Skeletal muscle tissue (tissue), 4 donors: Measurements from ENCODE around the gene CLRN1. TPM values are rescaled to one million over a fixed set of nuclear protein-coding genes. Genes with fewer than 3 reads are reported as not detected.

ENCODE experiments used
- H3K27ac ChIP-seq: one replicate; pipeline ENCODE4 v1.7.0; 2013; ENCODE audit warnings: mild to moderate bottlenecking, low read depth, low read length, inconsistent platforms
- H3K27me3 ChIP-seq, 3 donors: one replicate each; pipeline ENCODE4 v1.7.0; 2013; ENCODE audit warnings: low read length in 3 of 3; ENCODE audit not compliant: control insufficient read depth in 3 of 3, insufficient read depth in 3 of 3
- H3K36me3 ChIP-seq, 3 donors: one replicate each; pipeline ENCODE4 v1.7.0; 2013; ENCODE audit warnings: low read length in 3 of 3; ENCODE audit not compliant: control insufficient read depth in 3 of 3, insufficient read depth in 3 of 3
- H3K4me1 ChIP-seq, 3 donors: one replicate each; pipeline ENCODE4 v1.7.0; 2013; ENCODE audit warnings: low read length in 3 of 3, mild to moderate bottlenecking in 3 of 3; ENCODE audit not compliant: control insufficient read depth in 3 of 3, insufficient read depth in 3 of 3
- H3K4me3 ChIP-seq, 3 donors: one replicate each; pipeline ENCODE4 v1.7.0; 2013; ENCODE audit warnings: low read length in 3 of 3
- H3K9ac ChIP-seq, 3 donors: one replicate each; pipeline ENCODE4 v1.7.0; 2013; ENCODE audit warnings: low read length in 3 of 3, mild to moderate bottlenecking in 3 of 3, moderate library complexity in 2 of 3, low read depth in 1 of 3
- H3K9me3 ChIP-seq, 3 donors: one replicate each; pipeline ENCODE4 v1.7.0; 2013; ENCODE audit warnings: low read length in 3 of 3; ENCODE audit not compliant: control insufficient read depth in 3 of 3
- total RNA-seq: library from RNA; depleted of rRNA; stranded (reverse); fragments of >200 nt; gene quantifications from one replicate; pipeline ENCODE4 v1.2.3, GENCODE V29; 2014
- donor health status: Osteomylitis.

Gene CLRN1, protein sequence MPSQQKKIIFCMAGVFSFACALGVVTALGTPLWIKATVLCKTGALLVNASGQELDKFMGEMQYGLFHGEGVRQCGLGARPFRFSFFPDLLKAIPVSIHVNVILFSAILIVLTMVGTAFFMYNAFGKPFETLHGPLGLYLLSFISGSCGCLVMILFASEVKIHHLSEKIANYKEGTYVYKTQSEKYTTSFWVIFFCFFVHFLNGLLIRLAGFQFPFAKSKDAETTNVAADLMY
- total RNA-seq: not detected

DNA sequence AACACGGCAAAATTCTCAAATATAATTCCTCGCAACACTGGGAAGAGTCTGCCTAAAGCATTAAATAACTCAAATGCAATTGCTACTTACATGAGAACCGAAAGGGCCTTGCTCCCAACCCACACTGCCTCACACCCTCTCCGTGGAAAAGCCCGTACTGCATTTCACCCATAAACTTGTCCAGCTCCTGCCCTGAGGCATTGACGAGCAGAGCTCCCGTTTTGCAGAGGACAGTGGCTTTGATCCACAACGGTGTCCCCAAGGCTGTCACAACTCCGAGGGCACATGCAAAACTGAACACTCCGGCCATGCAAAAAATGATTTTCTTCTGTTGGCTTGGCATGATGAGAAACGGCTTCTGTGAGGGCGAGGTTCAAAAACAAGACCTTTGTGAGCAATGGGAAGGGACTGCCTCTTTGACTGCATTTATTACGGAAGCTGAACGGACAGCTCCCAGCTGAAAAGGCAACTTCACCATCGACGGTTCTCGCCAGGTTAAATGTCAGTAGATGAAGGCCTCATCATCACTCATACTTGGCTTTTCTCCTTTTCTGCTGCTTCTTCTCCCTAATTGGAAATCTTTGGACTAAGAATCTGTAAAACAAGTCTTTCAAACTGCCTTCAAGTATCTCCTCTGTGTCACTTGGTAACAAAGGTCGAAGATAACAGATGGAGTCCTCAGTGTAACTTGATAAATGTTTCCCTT lies at the start of gene CLRN1:
CLRN1 (minus strand) TSS at position 362 of the 706 bp plus-strand sequence; CDS start at position 343, 19 bp downstream.
- no peaks in the 10 kb centered on the region for H3K36me3 ChIP-seq
- H3K9me3 ChIP-seq: no peaks in the 10 kb centered on the region
- no peak within 1 kb of the TSS for H3K9ac ChIP-seq
- H3K27ac ChIP-seq: no peak within 1 kb of the TSS
- peaks cover 0 to 7% (median 0%) of the 10 kb centered on the region in 3 donors for H3K27me3 ChIP-seq
- H3K4me1 ChIP-seq: no peaks in the 10 kb centered on the region
- H3K4me3 ChIP-seq: no peak within 1 kb of the TSS

DNA sequence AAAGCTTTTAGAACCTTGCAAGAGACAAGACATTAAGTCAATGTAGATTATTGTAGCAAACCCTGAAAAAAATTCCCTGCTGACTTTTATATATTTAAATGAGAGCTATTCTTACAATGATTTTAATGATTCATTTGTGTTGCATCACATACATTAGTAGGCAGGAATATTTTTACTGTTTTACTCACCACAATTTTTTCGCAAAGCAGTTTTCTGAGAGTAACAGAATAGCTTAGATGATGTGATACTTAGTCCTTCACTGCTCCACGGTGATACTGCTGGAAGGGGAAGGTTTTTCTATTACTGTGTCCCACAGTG lies 43.9 kb upstream of the CLRN1 start:
- H3K4me1 ChIP-seq: no peaks in the 10 kb centered on the region

GRCh38 chr3:151015767-151016477 lies 43.4 kb upstream of the CLRN1 start:
- no peaks in the 10 kb centered on the region for H3K36me3 ChIP-seq
- no peak overlapping the region for H3K27ac ChIP-seq
- H3K27me3 ChIP-seq: no peaks in the 10 kb centered on the region
- no peak overlapping the region for H3K9ac ChIP-seq
- H3K4me3 ChIP-seq: no peak overlapping the region
- H3K9me3 ChIP-seq: no peaks in the 10 kb centered on the region
- no peaks in the 10 kb centered on the region for H3K4me1 ChIP-seq

More for the DNA sequence above, 43.9 kb upstream of the CLRN1 start:
- Histone ChIP-seq H3K9me3 (no peaks in the 10 kb centered on the region), H3K27me3 (no peaks in the 10 kb centered on the region), H3K4me3 (no peak overlapping the region), H3K36me3 (no peaks in the 10 kb centered on the region), H3K27ac (no peak overlapping the region), H3K9ac (no peak overlapping the region)

DNA sequence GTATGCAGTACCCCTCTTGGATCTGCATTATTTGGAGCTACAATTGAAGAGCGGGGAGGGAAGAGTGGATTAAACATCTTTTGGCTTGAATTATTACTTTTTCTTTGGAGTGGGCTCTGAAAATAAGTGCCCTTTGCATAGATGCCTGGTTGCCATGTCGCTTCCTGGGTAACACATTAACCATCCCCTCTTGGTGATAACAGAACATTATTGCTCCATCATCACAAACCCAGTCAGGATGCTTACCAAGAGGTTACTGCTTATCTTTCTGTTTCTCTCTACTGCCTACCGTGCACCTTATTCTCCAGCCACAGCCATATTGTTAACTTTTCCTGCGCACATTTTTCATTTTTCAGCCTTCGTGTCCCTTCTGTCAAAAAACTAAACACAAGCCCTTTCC lies 42.7 kb upstream of the CLRN1 start:
- no peaks in the 10 kb centered on the region for H3K9me3 ChIP-seq
- no peak overlapping the region for H3K9ac ChIP-seq
- H3K36me3 ChIP-seq: no peaks in the 10 kb centered on the region
- H3K27me3 ChIP-seq: no peaks in the 10 kb centered on the region
- H3K4me3 ChIP-seq: no peak overlapping the region
- H3K27ac ChIP-seq: no peak overlapping the region
- H3K4me1 ChIP-seq: no peaks in the 10 kb centered on the region

- Histone ChIP-seq H3K9ac (no peak overlapping the region), H3K27ac (no peak overlapping the region)
These were observed 42.0 kb upstream of the CLRN1 start for GRCh38 chr3:151014501-151015018.

DNA sequence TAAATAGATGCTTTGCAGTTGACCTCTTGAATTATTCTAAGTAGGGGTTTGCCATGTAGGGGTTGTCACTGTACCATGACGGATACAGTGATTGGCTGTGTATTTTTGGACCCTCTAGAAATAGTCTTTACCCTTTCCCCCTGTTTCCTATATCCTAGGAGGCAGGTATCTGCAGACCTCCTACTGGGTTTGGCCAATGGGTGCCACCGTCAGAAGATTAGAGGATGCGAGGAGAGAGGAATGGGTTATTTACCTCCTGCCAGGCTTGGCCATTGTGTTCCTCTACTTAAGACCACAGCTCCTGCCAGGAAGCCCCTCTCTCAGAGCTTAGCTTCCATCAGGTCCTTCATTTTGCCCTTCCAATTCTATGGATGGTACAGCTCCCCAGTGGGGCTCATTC lies 40.2 kb upstream of the CLRN1 start:
- Histone ChIP-seq H3K27me3 (no peaks in the 10 kb centered on the region), H3K27ac (no peak overlapping the region), H3K36me3 (no peaks in the 10 kb centered on the region), H3K4me1 (no peaks in the 10 kb centered on the region), H3K9me3 (no peaks in the 10 kb centered on the region), H3K4me3 (no peak overlapping the region), H3K9ac (no peak overlapping the region)

More at GRCh38 chr3:151014501-151015018, 42.0 kb upstream of the CLRN1 start:
- Histone ChIP-seq H3K4me1 (no peaks in the 10 kb centered on the region), H3K9me3 (no peaks in the 10 kb centered on the region), H3K36me3 (no peaks in the 10 kb centered on the region), H3K27me3 (no peaks in the 10 kb centered on the region), H3K4me3 (no peak overlapping the region)

DNA sequence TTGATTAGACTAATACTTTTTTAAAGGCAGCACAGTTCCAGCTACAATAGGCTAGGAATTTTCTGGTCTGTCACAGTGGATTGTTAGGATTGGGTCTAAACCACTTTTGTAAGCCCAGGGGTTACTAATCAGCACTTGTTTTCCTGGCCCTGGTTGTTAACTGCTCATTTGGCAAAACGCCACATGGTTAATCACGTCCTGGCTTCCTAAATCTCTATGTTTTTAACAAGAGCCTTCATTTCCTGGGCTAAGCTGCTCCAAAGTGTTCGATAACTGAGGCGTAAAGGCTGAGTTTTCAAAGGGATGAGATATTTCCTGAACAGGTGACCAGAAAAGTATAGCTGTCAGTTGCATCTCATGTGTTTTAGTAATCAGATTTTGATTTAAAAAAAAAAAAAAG lies 38.9 kb upstream of the CLRN1 start:
- Histone ChIP-seq H3K9ac (no peak overlapping the region), H3K9me3 (no peaks in the 10 kb centered on the region), H3K36me3 (no peaks in the 10 kb centered on the region), H3K27me3 (no peaks in the 10 kb centered on the region), H3K4me3 (no peak overlapping the region), H3K27ac (no peak overlapping the region), H3K4me1 (no peaks in the 10 kb centered on the region)

GRCh38 chr3:151009981-151010380 lies 37.5 kb upstream of the CLRN1 start:
- H3K9ac ChIP-seq: no peak overlapping the region
- H3K4me3 ChIP-seq: no peak overlapping the region
- no peaks in the 10 kb centered on the region for H3K36me3 ChIP-seq
- H3K9me3 ChIP-seq: no peaks in the 10 kb centered on the region
- H3K4me1 ChIP-seq: no peaks in the 10 kb centered on the region
- H3K27ac ChIP-seq: no peak overlapping the region
- no peaks in the 10 kb centered on the region for H3K27me3 ChIP-seq

DNA sequence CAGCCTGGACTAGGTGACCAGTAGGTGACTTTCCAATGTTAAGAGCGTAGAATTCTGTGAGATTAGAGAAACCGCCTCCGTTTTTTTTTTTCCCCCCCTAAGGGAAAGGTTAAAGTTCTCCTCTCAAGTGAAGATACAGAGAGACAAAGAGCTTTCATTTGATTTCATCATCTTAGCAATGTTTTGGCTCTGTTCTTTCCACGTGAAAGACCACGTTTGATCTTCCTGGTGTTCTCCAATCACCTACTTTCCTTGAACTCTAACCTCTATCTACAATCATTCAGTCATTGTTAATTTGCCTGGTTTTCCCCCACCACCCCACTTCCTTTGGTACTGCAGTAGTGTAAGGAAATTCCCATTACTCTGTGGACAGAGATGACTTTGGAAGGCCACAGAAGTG lies 36.9 kb upstream of the CLRN1 start:
- Histone ChIP-seq H3K27me3 (no peaks in the 10 kb centered on the region), H3K4me3 (no peak overlapping the region), H3K9ac (no peak overlapping the region), H3K36me3 (no peaks in the 10 kb centered on the region), H3K4me1 (no peaks in the 10 kb centered on the region), H3K27ac (no peak overlapping the region), H3K9me3 (no peaks in the 10 kb centered on the region)

- H3K9ac ChIP-seq: no peak overlapping the region
- H3K27ac ChIP-seq: no peak overlapping the region
- H3K9me3 ChIP-seq: no peaks in the 10 kb centered on the region
- no peaks in the 10 kb centered on the region for H3K4me1 ChIP-seq
- no peaks in the 10 kb centered on the region for H3K36me3 ChIP-seq
- H3K4me3 ChIP-seq: no peak overlapping the region
- H3K27me3 ChIP-seq: no peaks in the 10 kb centered on the region
These were observed 36.2 kb upstream of the CLRN1 start for GRCh38 chr3:151008699-151009098.
